NT2/D1 (cell line): Measurements from ENCODE around the gene NRM.

Experiments used
- YY1 ChIP-seq: IDR thresholded peaks from 2 replicates; pipeline ENCODE4 v1.6.1; 2011; ENCODE audit not compliant: insufficient read length, insufficient read depth
- ZNF274 ChIP-seq: IDR thresholded peaks from 2 replicates; pipeline ENCODE4 v1.6.1; 2011; ENCODE audit warnings: mild to moderate bottlenecking, low read depth, low read length

DNA sequence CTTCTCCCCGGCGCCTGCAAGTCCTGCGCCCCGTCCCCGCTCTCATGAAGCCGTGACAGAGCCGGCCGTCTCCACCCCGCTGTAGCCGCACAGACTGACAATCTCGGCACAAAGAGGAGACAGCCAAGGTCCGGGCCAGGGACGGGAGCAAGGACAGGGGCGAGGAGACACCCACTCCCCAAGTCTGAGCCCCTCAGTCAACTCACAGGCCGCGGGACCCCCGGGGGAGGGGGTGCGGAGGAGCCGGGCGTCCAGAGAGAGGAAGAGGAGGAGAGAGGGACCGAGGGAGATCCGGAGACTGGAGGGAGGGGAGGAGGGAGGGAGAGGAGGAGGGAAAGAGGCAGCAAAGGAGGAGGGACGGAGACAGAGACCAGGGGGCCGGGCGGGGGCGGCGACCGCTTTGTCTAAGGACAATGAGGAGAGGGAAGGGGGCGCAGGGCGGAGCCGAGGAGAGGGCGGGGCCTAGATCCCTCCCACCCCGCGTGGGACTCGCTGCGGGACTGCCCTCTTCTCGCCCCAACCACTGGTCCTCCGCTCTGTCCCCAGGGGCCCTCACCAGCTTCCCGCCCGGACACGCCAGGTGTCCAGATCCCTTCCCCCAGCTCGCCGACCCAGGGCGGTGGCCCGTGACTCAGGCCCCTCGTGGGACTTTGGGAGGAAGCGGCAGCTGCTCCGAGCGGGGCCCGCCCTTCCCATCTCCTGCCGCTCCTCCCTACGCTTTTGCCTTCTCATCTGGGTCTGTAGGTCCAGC lies 3.7 kb downstream of the NRM start:
- TF ChIP-seq ZNF274 (no peak), YY1 (no peak)
